Upper lobe of left lung (tissue), 6 donors: ENCODE data around the gene ART4. TPM values are rescaled to one million over a fixed set of nuclear protein-coding genes. Genes with fewer than 3 reads are reported as not detected.

Experiments used
- ATAC-seq, 2 donors: fragments of 200-7000 bp; cut with Tn5 transposase; one replicate each; pipeline ENCODE4 v1.9.1; 2022; ENCODE audit warnings: mild to moderate bottlenecking in 2 of 2, moderate library complexity in 2 of 2; ENCODE audit not compliant: low FRiP score in 2 of 2
- DNase-seq, 2 donors: peaks; one replicate each; pipeline ENCODE4 v3.0.0-alpha.2; 2019 to 2020
- H3K27ac ChIP-seq, 4 donors: fragments of 200-600 bp; sonication (generic); one replicate each; pipeline ENCODE4 v1.5.1; 2016 to 2019
- H3K27me3 ChIP-seq, 4 donors: fragments of 200-600 bp; sonication (generic); one replicate each; pipeline ENCODE4 v1.5.1; 2017 to 2019
- H3K36me3 ChIP-seq, 4 donors: fragments of 200-600 bp; sonication (generic); one replicate each; pipeline ENCODE4 v1.5.1; 2016 to 2019
- H3K4me1 ChIP-seq, 4 donors: fragments of 200-600 bp; sonication (generic); one replicate each; pipeline ENCODE4 v1.5.1; 2018 to 2019
- H3K4me3 ChIP-seq, 4 donors: fragments of 200-600 bp; sonication (generic); one replicate each; pipeline ENCODE4 v1.5.1; 2017 to 2019; ENCODE audit warnings: mild to moderate bottlenecking in 2 of 4, moderate library complexity in 1 of 4
- H3K9me3 ChIP-seq, 4 donors: fragments of 200-600 bp; sonication (generic); one replicate each; pipeline ENCODE4 v1.5.1; 2018 to 2019
- CTCF ChIP-seq, 6 experiments: fragments of 450-650 bp in 4 of 6; fragments of 200-600 bp in 2 of 6; sonication (generic) in 2 of 6; IDR thresholded peaks; one replicate each; pipeline ENCODE4 v1.5.1; 2016 to 2019; ENCODE audit warnings: antibody characterized with exemption in 6 of 6
- EP300 ChIP-seq, 4 donors: sonication (generic); formaldehyde crosslinking; IDR thresholded peaks; one replicate each; pipeline ENCODE4 v1.5.1; 2017; ENCODE audit warnings: antibody characterized with exemption in 4 of 4, control low read depth in 2 of 4
- POLR2A ChIP-seq, 4 donors: fragments of 450-650 bp; IDR thresholded peaks; one replicate each; pipeline ENCODE4 v1.5.1; 2016 to 2017; ENCODE audit warnings: antibody characterized with exemption in 4 of 4, mild to moderate bottlenecking in 2 of 4
- POLR2AphosphoS5 ChIP-seq, 2 donors: sonication (generic); formaldehyde crosslinking; IDR thresholded peaks; one replicate each; pipeline ENCODE4 v1.5.1; 2017; ENCODE audit warnings: antibody characterized with exemption in 2 of 2
- WGBS, 2 donors: methylation state at CpG; one replicate each; pipeline ENCODE4 v1.1.5; 2017 to 2018; 5-methylcytosine and 5-hydroxymethylcytosine counted together
- total RNA-seq, 6 donors: library from RNA; depleted of rRNA in 4 of 6; stranded (reverse); fragments of >200 nt in 4 of 6; gene quantifications; one replicate each; pipeline versions ENCODE4 v1.1.0 to v1.2.1, GENCODE V29; 2016 to 2021
- donor health status: DM: no; HTN: no; CAD: no; lungs with moderate emphysema.
- donor health status: DM: no; HTN: yes; CAD: no; lungs with severe emphysema.

The ART4 gene
- total RNA-seq, 6 donors from 2014 or later, result 0.55 to 5.8 (median 2.1) TPM

GRCh38 chr12:14776236-14776961 is 66.9 kb downstream of the ART4 start:
- DNase-seq (no peak), ATAC-seq (no peak)
- H3K27ac ChIP-seq, result peak overlapping the region; percentile 93 to 98 (median 96)
- H3K27me3 ChIP-seq, result no peaks in the 10 kb centered on the region
- no peaks in the 10 kb centered on the region for H3K9me3 ChIP-seq
- no peaks in the 10 kb centered on the region for H3K36me3 ChIP-seq
- peaks cover 0 to 28% (median 13%) of the 10 kb centered on the region in 4 donors for H3K4me1 ChIP-seq
- H3K4me3 ChIP-seq, result peak overlapping the region in 2 of 4 donors; percentile 66 to 84
- no peak for TF ChIP-seq POLR2AphosphoS5 (IDR thresholded peaks at IDR 0.05)
- peak in 1 of 6 experiments; percentile 14 for TF ChIP-seq CTCF (IDR thresholded peaks at IDR 0.05)
- WGBS, 2 donors, result 83 to 90% methylated on average over 5 of the region's 5 CpGs

GRCh38 chr12:14775636-14775980 is 67.7 kb downstream of the ART4 start:
- no peaks in the 10 kb centered on the region for H3K36me3 ChIP-seq
- DNase-seq (no peak), ATAC-seq (peak in 1 of 2 donors; percentile 1)
- no peaks in the 10 kb centered on the region for H3K9me3 ChIP-seq
- WGBS, 2 donors, result 38 to 50% methylated on average over 1 of the region's 1 CpG
- peak overlapping the region; percentile 93 to 98 (median 96) for H3K27ac ChIP-seq
- no peaks in the 10 kb centered on the region for H3K27me3 ChIP-seq
- H3K4me1 ChIP-seq, result peaks cover 0 to 31% (median 13%) of the 10 kb centered on the region in 4 donors
- H3K4me3 ChIP-seq, result peak overlapping the region in 3 of 4 donors; percentile 66 to 84 (median 73)
- TF ChIP-seq CTCF (IDR thresholded peaks at IDR 0.05) (no peak), EP300 (IDR thresholded peaks at IDR 0.05) (no peak), POLR2AphosphoS5 (IDR thresholded peaks at IDR 0.05) (no peak), POLR2A (IDR thresholded peaks at IDR 0.05) (no peak)

Other genes with a start within 250 kb of the ART4 start
- 1 to 10 TPM in 1 of 6 donors, not detected in 5; 1.0 TPM for gene GUCY2C, start 146.9 kb downstream of the ART4 start, total RNA-seq
- 10 to 100 TPM; 18.2 to 45.0 (median 25.3) TPM for gene WBP11, start 40.0 kb downstream of the ART4 start, total RNA-seq
- 1 to 10 TPM in 2 of 6 donors, under 1 TPM in 3, not detected in 1; 0.33 to 3.4 (median 0.94) TPM for gene C12orf60, start 39.9 kb downstream of the ART4 start, total RNA-seq
- 1 to 10 TPM in 4 of 6 donors, under 1 TPM in 2; 0.33 to 3.1 (median 1.1) TPM for gene SMCO3, start 29.3 kb downstream of the ART4 start, total RNA-seq
- 100 to 1,000 TPM in 5 of 6 donors, 10 to 100 TPM in 1; 47.1 to 660 (median 286) TPM for gene MGP, start 42.3 kb upstream of the ART4 start, total RNA-seq
- 10 to 100 TPM in 1 of 6 donors, 1 to 10 TPM in 4, not detected in 1; 1.2 to 25.0 (median 9.3) TPM for gene ERP27, start 95.0 kb upstream of the ART4 start, total RNA-seq
- 100 to 1,000 TPM; 169 to 307 (median 211) TPM for gene ARHGDIB, start 118.1 kb upstream of the ART4 start, total RNA-seq
- gene PDE6H, start 129.5 kb upstream of the ART4 start, total RNA-seq, result not detected